ENCODE results near the gene SHC2.

Gene SHC2

GRCh38 chr19:369256-369655 is 91.6 kb downstream of the SHC2 start:
- no peak for DNase-seq

DNA sequence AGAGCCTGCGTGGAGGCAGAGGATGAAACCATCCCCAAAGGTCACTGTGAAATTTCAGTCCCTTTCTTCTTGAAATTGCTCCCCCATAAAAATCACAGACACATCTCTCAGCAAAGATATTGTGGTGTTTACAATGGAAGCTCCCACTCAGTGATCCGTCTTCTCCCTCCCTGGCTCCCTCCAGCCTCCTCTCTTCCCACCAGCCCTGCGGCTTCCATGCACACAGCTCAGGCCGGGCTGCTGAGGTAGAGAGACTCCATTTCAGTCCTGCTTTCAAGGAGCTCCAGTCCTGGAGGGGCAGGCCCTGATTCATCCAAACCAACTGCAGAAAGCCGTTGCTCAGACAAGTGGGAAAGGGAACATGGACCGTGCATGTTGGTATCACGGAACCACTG is 92.2 kb downstream of the SHC2 start:
- DNase-seq, result no peak

- no peak for DNase-seq
These were observed 92.7 kb downstream of the SHC2 start for GRCh38 chr19:367963-368629.

GRCh38 chr19:367561-367960 is 93.3 kb downstream of the SHC2 start:
- DNase-seq, result no peak

GRCh38 chr19:366951-367350 is 93.9 kb downstream of the SHC2 start:
- DNase-seq, result no peak

Data from stimulated activated CD4-positive, alpha-beta T cell treated with anti-CD3 and anti-CD28 coated beads, Interleukin-12 subunit alpha, Interleukin-12 subunit beta, amount 100 ng/mL, for 4 hours (primary cell).